OCI-M1 (cell line): ENCODE results near the gene CACNA1H.
"Not testable (repeated sequence)": the region's sequence is repeated elsewhere in the genome, so short reads cannot be mapped to it uniquely, and the experiment has no call there.

Experiments used
- DNase-seq: peaks from one replicate; lab custom pipeline; 2025; lab: John Stamatoyannopoulos, UW

CACNA1H gene

DNA sequence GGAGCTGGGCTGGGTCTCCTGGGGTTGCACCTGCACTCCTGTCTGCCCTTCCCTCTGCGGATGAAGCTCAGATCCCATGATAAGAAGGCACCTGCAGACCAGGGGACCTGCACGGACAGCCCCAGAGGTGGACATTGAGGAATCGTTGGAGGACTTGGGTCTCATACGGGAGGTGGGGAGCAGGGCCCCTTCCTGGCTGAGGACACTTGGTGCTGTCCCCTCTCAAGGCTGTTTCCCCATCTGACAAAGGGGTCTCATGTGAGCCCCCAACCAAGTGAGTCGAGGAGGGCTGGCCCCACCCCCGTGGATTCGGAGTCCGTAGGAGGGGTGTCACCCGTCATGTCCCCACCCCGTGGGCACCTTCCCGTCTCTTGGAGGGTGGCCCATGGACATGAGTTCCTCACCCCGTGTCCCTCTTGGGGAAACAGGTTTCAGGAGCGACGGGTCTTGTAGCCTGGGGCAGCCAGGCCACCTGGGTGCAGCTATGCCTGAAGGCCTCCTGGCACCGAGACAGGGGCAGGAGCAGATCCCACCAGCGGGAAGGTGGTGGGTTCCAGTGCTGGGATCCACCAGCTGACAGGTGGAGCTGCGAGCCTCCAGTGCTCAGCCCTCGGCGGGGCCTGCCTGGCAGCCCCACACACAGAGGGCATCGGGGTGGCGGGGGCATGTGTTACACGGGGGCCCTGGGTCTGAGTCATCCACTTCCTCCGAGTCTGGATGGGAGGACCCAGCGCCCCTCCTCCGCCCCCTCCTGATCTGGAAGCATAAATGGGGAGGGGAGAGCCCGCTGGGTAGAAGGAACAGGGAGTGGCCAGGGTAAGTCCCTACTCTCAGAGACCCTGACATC lies 102.6 kb downstream of the CACNA1H start, which contains the start of gene TPSD1:
Gene TPSD1 (plus strand): TSS at position 794 of the 847 bp plus-strand sequence. CDS start 212 bp downstream, outside the sequence.
- DNase-seq = not testable (repeated sequence)

DNA sequence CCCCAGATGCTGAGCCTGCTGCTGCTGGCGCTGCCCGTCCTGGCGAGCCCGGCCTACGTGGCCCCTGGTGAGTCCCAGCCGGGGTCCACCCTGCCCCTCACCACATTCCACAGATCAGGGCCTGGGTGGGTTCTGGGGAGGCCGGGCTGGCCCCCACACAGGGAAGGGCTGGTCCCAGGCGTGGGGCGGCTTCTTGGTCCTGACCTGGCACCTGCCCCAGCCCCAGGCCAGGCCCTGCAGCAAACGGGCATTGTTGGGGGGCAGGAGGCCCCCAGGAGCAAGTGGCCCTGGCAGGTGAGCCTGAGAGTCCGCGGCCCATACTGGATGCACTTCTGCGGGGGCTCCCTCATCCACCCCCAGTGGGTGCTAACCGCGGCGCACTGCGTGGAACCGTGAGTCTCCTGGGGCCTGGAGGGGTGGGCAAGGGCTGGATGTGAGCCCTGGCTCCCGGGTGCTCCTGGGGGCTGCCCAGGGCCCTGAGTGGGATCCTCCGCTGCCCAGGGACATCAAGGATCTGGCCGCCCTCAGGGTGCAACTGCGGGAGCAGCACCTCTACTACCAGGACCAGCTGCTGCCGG lies 103.5 kb downstream of the CACNA1H start:
- DNase-seq = not testable (repeated sequence)

DNA sequence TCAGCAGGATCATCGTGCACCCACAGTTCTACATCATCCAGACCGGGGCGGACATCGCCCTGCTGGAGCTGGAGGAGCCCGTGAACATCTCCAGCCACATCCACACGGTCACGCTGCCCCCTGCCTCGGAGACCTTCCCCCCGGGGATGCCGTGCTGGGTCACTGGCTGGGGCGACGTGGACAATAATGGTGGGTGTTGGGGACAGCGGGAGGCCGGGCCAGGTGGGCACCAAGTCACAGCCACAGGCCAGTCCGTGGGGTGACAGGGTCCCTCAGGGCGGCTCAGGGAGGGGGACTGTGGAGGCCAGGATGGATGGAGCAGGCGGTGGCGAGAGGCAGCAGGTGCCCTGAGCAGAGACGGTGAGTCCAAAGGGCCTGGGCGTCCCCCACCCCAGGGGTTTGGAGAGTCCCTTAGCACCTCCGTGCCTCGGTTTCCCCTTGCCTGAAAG lies 104.0 kb downstream of the CACNA1H start:
- DNase-seq = no peak

DNA sequence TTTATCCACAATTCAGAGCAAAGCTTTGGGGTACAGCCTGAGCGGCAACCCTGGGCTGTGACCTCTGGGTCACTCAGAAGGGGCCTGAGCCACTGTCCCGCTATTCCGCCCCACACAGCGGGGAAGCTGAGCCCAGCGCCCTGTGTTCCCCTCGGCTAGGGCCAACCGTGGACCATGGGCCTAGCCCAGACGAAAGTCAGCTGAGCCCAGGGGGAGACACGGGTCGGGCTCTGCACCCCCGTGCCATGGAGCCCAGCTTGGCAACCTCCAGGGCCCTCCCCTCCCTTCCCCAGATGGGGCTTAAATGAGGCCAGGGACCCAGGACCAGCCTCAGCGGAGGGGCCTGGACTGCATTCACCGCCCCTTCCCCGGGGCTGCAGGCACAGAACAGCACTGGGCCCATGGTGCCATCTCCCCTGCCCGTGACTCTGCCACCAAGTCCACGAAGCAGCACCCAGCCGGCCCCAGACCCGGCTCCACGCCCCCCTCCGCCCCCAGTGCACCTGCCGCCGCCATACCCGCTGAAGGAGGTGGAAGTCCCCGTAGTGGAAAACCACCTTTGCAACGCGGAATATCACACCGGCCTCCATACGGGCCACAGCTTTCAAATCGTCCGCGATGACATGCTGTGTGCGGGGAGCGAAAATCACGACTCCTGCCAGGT lies 104.8 kb downstream of the CACNA1H start:
- DNase-seq = no peak

DNA sequence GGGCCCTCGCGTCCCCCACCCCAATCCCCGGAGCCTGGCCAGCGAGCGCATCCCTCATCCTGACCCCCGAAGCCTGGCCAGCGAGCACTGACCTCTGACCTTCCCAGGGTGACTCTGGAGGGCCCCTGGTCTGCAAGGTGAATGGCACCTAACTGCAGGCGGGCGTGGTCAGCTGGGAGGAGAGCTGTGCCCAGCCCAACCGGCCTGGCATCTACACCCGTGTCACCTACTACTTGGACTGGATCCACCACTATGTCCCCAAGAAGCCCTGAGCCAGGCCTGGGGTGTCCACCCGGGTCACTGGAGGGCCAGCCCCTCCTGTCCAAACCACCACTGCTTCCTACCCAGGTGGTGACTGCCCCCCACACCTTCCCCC lies 105.3 kb downstream of the CACNA1H start:
- DNase-seq = no peak

DNA sequence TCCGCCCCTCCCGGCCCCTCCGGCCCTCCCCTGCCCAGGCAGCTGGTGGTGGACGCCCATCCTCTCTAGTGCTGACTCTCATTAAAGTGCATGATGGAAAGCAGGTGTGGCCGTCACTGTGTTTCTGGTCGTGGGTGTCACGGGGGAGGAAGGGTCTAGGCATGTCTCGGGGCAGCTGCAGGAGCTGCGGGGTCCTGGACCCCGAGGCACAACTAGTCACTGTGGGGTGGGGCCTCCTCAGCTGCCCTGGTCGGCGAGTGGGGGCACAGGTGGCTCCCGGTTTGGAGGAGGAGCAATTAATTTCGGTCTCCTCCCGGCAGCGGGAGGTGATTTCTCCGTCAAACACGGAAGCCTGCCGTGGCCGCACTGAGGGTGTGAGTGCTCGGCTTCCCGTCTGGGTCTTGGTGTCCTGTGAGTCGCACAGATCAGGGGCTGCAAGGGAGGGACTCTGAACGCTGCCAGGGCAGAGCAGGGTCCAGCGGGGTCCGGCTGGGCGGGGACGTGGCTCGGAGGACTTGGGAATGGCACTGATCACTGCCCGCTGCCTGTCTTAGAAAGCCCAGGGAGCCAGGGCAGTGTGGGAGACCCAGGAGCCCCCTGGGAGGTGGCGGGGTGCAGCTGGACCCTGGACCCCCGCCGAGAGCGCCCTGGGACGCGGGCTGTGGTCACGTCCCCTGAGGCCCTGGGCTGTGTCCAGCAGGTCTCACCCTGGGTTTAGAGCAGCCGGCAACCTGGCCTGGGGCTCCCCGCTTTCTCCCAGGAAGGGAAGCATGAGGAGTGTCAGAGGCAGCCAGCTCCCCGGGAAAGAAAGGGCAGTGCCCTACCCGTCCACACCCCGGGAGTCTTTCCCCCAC lies 106.2 kb downstream of the CACNA1H start:
- peak; percentile 4 for DNase-seq

DNA sequence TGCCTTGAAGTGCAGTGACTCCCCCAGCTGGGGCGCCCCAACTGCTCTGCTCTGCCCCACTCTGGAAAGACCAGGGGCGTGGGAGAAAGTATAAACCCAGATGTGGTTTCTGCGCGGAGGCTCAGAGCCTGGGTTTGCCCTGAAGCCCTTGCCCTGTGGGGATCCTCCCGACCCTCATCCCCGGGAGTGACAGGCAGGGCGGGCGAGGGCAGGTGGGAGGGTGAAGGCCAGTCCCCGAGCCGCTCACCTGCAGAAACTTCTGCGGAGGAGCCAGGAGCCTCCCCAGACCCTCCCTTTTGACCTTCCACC lies 106.8 kb downstream of the CACNA1H start:
- DNase-seq = no peak

DNA sequence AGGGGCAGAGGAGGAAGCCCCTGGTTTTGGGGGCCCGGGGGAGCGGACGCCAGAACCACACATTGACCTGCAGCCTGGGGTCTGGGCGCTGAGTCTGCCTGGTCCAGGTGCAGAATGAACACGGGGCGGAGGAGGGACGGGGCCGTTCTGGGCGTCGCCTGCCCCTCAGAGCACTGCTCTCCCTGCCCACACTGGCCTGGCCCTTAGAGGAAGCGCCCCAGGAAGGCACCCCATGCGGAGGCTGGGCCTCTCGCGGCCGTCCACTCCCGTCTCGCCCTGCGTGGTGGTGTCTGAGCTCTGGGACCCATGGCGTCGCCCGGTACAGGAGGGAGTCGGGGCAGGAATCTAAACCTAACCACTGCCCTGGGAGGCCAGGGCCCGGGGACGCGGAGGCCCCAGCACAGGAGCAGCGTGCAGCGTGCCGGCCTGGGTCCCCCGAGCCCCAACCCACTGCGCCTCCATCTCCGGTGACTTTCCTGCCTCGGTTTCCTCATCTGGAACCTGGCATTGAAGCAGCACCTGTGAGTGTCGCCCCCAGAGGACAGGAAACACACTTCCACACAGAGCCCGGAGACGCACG lies 107.3 kb downstream of the CACNA1H start:
- no peak for DNase-seq

DNA sequence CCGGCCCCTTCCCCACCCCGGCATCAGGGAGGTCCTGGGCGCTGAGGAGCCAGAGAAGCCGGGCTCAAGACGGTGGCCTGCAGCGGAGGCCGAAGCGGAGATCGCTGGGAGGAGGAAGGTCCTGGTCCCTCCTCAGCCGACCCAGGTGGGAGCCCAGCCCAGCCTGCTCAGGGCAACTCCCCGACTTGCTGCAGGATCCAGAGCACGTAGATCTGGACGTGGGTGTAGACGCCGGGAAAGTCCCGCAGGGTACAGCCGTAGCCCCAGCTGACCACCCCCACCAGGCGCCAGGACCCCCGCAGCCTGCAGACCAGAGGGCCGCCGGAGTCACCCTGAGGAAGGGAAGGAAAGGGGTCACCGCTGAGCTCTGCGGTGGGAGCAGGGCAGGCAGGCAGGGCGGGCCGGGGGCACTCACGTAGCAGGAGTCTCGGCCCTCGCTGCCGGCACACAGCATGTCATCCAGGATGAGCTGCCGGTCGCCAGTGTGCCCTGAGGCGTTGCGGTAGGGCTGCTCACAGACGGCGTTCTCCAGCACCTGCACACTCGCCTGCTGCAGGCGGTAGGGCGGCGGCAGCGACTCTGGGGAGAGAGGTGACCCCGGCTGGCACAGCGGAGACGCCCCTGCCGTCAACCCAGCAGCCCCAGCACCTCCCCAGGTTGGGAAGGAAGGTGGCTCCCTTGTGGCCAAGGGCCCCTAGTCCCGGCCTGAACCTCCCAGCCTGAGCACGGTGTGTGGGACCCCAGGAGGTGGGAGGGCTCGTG lies 108.4 kb downstream of the CACNA1H start:
- no peak for DNase-seq

DNA sequence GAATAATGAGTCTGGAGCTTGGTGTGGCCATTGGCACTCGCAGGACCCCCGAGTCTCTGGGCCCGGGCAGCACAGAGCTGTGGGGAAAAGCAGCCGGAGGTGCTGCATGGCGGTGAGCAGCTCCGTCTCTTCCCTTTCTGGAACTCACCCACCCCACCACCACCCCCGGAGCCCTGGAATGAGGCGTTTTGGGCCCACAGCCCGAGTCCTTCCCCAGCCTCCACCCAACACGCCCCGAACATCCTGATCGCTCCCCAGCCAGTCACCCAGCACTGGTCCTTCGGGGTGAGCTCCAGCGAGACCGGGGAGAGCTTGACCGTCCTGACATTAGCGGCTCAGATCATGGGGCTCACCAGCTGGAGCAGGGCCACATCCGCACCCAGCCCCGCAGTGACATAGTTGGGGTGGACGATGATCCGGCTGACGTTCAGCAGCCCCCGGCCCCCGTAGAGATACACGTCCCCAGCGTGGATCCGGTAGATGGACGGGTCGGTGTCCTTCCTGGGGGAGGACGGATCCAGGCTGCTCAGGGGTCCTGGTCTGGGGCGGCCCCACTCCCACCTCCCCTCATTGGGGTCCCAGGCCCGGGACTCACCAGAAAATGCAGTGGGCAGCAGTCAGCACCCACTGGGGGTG lies 109.4 kb downstream of the CACNA1H start:
- no peak for DNase-seq

DNA sequence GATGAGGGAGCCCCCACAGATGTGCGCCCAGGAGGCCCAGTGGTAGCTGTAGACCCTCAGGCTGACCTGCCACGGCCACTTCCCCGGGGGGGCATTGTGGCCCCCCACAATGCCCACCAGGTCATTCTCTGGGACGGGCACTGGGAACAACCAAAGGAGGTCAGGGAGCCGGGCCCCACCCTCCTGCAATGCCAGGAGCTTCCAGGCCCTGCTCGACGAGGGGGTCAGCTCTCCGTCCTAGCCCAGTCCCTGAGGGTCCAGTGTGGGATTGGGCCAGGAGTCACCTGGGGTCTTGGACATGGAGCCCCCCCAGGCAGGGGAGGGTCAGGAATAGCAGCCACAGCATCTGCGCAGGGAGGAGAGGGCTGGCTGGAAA lies 109.9 kb downstream of the CACNA1H start:
- DNase-seq = no peak

DNA sequence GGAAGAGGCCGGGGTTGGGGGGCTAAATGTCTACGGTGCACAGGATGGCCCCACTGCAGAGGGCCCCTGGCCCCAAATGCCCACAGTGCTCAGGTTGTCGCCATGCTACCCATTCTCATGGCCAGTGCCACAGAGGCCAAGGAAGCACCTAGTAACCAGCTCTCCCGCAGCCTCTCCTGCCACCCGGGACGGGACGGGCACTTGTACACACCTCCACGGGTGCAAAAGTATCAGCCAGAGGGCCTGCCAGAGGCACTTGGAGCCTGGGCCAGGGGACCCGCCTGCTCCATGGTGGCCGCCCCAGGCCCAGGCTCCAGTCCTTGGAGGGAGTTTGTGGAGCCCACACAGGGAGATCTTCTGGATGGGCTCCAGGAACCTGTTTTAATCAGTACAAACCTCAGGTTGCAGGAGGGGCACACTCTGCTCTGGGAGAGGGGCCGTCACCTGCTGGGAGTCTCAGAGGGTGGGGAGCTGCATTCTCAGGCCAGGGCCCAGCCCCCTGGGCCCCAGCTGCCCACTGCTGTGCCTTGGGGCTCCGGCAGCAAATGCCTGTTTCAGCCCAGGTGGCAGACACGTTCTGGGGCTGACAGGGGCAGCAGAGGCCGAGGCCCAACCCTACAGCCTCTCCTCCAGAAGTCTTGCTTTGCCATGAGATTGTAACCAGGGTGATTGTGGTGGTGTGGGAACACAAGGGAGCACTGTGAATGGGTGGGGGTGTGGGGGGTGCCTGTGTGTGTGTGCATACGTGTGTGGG lies 110.9 kb downstream of the CACNA1H start:
- DNase-seq = no peak

DNA sequence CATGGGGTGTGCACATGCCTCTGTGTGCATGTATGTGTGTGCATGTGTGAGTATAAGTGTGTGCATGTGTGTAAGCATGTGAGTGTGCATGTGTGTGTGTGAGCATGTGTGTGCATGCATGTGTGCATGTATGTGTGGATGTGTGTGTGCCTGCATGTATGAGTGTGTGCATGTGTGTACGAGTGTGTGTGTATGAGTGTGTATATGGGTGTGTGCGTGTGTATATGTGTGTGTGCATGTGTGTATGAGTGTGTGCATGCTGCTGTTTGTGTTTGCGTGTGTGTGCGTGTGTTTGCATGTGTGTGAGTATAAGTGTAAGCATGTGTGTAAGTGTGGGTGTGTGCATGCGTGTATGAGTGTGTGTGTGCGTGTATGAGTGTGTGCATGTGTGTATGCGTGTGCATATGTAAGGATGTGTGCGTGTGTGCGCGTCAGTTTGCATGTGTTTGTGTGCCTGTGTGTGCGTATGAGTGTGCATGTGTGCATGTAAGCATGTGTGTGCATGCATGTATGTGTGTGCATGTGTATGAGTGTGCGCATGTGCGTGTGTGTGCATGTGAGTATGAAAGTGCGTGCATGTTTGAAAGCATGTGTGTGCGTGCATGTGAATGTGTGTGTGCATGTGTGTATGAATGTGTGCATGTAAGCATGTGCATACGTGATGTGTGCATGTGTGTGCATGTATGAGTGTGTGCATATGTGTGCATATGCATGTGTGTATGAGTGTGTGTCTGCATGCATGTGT lies 111.6 kb downstream of the CACNA1H start:
- DNase-seq = no peak

DNA sequence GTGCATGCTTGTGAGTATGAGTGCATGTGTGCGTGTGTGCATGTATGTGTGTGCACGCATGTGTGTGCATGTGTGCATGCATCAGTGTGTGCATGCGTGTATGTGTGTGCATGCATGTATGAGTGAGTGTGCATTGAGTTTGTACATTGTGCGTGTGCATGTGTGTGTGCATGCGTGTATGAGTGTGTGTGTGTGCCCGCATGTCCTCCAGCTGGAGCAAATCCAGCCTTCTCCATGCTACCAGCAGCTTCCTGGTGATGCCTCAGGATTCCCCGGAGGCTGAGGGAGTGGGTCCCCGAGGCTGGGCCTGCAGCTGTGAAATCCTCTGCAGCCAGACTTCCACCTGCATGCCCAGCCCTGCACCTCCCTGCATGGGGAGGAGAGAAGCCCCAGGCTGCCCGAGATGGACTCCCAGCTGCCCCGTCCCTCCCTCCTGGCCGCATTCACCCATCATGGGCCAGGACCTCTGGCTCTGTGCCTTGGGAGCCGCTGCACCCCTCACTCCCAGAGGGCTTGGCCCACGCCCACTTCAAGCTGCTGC lies 112.3 kb downstream of the CACNA1H start:
- no peak for DNase-seq

DNA sequence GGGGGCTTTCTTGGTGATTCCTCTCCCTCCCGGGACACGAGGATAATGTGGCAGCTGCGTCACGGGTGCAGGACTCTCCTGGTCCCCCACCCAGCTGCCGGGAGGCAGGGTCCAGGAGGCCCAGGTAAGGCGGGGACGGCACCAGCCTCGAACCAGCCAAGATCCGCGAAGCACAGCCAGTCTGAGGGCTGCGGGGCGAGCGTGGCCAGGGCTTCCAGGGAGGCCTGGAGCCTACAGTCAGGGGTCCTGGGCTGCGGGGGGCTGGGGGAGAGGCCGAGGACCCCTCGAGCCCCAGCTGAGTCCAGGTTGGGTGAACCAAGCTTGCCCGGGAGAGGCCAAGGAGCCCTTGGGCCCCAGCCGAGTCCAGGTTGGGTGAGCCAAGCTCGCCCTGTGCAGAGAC lies 112.9 kb downstream of the CACNA1H start:
- DNase-seq = no peak

DNA sequence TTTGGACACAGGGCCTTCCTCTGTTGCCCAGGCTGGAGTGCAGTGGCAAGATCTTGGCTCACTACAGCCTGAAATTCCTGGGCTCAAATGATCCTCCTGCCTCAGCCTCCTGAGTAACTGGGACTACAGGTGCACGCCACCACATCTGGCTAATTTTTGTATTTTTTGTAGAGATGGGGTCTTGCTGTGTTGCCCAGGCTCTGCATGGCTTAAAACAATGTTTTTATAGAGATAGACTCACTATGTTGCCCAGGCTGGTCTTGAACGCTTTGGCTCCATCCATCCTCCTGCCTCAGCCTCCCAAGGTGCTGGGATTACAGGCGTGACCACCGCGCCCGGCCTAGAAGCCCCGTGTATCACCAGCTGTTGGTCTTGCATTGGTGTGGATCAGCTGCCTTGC lies 116.5 kb downstream of the CACNA1H start:
- DNase-seq = not testable (repeated sequence)

DNA sequence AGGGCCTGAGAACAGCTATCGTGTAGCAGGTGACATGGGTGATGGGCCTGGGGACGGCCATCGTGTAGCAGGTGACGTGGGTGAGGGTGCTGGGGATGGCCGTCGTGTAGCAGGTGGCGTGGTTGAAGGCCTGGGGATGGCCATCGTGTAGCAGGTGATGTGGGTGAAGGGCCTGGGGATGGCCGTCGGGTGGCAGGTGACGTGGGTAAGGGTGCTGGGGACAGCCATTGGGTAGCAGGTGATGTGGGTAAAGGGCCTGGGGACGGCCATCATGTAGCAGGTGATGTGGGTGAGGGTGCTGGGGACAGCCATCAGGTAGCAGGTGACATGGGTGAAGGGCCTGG lies 118.4 kb downstream of the CACNA1H start:
- DNase-seq = no peak
